GM04503 (cell line): ENCODE results near the gene SLC14A1.
"Not testable (repeated sequence)": the region's sequence is repeated elsewhere in the genome, so short reads cannot be mapped to it uniquely, and the experiment has no call there.

Source experiments
- DNase-seq: peaks from one replicate; pipeline ENCODE4 v3.0.0-alpha.2; 2012; ENCODE audit warnings: low read depth

The SLC14A1 gene

DNA sequence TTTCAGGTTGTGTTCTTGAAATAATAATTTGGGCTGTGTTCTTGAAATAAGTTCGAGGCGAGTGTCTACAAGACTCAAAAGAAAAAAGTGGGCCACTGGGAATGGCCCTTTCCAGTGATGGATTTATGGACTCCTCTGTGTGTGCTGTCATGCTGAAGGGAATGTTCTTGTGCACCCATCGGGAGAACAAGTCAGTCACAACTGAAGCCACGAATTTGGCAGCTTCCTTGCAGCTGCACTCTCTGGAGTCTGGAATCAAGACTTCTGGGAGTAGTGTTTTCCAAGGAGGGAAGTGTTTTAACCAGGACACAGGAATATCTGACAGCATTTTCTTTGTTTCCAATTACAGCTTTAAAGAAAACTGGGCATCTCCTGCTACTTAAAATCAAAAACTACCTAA, 620 bp downstream of the SLC14A1 start:
- DNase-seq: no peak

DNA sequence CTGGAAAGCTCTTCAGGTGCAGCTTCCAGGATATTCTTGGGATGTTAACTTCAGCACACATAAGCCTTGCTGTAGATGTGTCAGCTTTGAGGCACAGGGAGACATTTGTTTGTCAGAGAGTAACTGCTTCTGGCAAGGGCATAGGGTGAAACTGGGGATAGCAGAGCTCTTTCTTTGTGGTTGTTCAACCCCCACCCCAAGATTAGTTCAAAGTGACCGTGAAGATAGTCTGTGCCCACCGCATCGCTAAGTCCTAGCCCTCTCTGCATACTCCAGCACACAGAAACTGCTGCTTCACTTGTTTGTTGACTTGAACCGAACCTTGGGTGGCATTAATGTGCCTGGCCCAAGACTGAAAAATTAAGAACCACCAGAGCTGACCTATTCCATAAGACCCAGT, 1.4 kb downstream of the SLC14A1 start:
- no peak for DNase-seq

DNA sequence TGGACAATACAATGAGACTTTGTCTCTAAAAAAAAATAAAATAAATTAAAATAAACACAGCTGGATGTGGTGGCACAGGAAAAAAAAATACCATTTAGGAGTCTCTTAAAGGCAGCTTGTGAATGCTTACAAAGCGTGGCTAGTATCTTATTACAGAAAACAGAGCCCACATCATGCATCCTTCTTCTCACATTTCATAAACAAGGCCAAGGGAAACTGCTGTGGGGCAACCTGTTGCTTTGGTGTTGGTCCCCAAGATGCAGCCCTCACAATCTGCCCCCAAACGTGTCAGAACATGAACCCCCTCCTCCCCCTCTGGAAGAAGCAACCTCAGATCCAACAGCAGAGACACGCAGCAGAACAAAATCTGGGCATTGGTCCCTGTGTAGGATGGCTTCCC, 2.6 kb downstream of the SLC14A1 start:
- no peak for DNase-seq

DNA sequence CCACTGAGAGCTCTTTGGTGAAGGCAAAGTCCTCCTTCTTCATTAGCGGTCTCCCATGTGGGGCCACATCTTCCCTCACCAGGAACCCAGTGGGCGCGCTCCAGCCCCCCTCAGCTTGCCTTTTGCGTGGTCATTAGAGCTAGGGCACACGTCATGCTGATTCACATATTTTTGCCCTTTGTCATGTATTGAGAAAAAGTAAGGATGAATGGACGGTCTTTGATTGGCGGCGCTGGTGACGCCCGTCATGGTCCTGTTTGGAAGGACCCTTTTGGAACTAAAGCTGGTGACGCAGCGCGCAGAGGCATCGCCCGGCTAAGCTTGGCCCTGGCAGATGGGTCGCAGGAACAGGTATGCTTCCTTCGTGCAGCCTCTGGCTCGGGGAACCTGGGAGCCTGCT, 3.1 kb downstream of the SLC14A1 start:
- DNase-seq: no peak

DNA sequence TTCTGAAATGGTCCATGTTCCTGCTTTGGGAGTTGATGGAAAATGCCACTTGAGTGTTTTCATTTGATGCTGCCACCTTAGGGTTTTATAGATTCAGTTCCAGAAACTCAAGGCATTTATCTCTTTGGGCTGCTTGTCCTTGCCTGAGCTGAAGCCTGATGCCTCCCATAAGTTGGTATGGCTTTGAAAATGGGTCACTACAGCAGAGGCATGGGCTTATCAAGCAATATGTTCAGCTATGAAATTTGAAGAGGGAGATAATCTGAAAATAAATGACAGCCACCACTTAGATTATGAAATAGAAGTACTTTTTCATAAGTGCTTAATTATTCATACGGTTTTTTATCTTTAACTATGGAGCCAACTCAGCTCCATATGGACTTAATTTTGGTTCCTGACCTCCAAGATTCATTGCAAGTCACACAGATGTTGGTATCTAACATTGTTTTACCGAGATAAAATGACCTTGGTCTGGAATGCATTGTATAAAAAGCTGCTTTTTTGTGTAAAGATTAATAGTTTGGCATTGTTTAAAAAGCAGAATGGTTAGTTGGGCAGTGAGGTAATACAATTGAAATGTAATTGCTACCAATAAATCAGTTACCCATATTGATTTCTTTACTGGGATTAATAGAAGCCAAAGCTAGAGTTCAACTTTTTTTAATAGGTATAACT, 4.5 kb downstream of the SLC14A1 start:
- peak; percentile 45 for DNase-seq

DNA sequence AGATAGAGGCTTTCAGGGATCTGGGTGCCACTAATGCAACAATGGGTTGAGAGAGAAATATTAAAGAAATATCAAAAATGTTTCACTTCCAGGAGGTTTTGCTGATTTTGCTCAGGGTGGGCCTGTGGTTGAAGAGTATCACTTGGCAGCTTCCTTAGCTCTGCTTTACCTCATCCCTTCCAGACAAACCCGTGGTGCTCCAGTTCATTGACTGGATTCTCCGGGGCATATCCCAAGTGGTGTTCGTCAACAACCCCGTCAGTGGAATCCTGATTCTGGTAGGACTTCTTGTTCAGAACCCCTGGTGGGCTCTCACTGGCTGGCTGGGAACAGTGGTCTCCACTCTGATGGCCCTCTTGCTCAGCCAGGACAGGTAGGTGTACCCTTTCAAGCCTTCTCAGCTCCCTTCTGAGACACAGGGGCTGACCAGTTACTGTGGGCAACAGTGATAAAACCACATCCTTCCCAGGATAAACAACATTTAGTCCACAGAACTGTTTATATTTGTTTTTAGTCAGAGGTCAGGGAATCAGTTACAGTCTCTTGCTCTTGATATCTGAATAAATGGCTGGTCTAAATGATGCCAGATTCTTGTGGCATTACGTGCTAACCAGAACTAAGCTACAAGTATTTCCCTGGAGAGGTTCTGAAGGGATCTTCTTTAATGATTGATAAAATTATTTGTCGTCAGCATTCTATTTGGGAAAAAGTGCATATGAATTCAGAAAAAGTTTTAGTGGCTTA, 7.0 kb downstream of the SLC14A1 start:
- peak; percentile 53 for DNase-seq

DNA sequence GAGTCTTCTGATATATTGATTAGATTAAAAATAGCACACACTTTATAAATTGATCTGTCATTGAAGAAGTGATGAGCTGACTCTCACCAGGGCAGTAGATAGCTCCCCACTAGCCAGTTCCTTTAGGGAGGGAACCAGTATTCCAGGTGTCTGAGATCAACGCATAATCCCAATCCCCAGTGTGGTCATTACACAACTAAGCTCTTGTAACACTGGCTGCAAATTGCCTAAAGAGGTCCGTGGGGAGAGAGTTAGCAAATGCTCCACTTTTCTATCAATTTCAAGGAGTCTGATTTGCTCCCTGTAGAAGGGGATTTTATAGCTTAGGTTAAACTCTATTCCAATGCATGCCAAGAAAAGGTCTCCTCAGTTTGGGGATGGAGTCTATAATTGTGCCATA, 7.7 kb downstream of the SLC14A1 start:
- no peak for DNase-seq

DNA sequence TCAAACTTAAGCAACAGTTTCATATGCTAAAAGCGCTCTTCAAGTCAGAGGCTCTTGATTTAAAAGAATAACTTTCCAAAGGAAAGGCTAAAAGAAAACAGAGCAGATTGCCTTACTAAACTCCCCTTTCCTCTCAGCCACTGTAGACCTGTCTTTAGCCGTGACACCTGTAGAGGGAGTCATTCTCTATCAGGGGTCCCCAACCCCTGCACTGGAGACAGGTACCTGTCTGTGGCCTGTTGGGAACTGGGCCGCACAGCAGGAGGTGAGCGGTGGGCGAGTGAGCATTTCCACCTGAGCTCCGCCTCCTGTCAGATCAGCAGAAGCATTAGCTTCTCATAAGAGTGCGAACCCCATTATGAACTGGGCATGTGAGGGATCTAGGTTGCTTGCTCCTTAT, 9.6 kb downstream of the SLC14A1 start:
- DNase-seq: no peak

DNA sequence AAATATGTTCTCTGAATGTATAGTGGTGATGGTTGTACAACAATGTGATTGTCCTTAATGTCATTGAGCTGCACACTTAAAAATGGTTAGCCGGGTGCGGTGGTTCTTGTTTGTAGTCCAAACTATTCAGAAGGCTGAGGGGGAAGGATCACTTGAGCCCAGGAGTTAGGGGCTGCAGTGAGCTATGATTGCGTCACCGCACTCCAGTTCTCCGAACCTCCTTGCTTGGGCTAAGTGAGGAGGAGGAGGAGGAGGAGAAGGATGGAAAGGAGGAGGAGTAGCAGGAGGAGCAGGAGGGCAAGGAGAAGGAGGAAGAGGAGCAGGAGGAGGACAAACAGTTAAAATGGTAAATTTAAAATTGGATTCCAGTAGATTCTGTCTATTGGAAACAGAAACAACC, 10.5 kb downstream of the SLC14A1 start:
- no peak for DNase-seq

DNA sequence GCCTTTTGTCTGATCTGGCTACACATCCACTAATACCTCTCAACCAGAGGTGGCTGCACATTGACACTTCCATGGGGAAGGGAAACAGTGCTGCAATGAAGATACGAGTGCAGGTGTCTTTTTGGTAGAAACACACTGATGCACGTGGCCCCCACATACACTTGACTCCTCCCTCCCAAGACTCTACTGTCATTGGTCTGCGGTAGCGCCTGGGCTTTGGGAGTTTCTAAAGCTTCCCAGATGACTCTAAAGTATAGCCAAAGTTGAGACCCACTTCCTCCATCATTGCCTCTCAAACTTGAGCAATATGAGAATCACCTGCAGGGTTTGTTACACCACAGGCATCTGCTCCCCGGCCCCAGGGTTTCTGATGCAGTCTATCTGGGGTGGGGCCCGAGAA, 11.0 kb downstream of the SLC14A1 start:
- DNase-seq: no peak

DNA sequence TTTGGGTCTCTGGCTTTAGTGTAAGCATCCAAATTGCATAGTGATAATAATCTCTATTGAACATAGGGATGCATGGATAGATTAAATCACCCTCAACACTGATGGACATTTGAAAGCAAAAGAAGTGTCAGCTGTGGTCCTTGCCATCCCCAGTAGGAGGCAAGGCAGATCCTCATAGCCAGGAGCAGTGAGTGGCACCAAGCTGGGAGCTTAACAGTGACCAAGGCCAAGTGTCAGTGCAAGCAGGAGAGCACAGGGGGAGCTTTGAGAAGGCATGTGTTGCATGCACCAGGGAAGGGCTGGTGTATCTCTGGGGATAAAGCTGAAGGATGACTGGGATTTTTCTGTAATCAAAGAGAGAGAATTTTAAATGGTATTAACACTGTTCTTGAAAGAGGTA, 14.7 kb downstream of the SLC14A1 start:
- DNase-seq: no peak

DNA sequence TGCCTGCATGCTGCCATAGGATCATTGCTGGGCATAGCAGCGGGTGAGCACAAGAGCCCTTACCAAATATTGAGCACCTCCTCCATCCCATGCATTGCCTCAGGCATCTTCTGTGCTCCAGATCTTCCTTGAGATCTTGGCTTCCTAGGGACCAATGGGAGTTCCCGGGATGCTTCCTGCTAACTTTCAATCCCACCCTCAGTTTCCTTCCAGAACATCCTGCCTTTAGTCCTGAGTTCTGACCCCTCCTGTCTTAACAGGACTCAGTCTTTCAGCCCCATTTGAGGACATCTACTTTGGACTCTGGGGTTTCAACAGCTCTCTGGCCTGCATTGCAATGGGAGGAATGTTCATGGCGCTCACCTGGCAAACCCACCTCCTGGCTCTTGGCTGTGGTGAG, 15.3 kb downstream of the SLC14A1 start:
- no peak for DNase-seq

DNA sequence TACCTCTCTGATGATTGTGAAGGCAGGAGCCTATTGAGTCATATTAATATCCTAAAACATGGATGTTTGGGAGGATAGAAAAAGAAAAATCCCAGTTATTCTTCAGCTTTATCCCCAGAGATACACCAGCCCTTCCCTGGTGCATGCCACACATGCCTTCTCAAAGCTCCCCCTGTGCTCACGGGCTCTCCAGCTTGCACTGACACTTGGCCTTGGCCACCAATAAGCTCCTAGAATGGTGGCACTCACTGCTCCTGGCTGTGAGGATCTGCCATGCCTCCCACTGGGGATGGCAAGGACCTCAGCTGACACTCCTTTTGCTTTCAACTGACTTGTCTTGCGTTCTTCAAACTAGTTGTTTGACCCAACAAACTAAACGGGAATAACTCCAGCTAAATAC, 15.9 kb downstream of the SLC14A1 start:
- DNase-seq: no peak

DNA sequence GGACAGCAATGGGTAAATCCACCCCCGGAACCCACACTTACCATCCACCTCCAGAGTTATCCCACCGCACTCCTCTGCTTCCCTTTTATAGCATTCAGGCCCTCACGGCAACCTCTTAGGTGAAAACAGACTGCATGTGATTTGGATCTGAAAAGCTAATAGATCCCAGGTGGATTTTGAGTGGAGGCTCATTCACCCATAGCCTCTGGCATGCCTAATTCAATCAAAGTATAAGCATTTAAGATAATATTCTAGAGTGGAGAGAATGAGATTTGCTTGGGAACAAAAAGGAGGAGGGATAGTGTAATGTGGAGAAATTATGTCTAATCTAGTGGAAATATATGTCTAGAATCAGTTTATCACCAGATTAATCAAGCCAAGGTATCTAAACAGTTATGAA, 17.1 kb downstream of the SLC14A1 start:
- no peak for DNase-seq

DNA sequence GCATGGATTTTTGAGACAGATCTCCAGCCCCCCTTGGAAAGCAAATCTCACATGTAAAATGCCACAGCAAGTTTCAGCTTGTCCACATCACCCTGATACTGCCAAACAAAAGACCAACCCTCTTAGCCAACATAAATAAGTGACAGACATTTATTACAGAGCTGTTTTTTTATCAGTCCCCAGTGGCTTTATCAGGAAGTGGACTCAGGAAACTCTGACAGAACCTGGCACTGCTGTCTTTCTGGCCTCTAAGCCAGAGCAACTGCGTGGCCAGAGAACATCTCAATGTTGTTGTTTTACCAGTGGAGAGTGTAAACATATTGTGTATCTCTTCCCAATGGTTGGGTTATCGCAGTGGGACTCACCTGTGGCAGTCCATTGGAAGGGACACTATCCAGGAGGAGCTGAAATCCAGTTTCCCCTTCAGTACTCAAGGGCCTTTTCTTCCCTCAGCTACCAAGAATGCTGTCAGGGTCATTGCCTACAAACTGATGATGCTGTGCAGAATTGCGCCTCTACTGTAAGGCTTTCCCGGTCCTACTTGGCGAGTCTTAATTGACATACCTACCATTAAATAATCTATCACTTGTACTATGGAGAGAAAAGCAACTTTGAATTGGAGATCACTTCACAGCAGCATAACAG, 22.0 kb downstream of the SLC14A1 start:
- no peak for DNase-seq

DNA sequence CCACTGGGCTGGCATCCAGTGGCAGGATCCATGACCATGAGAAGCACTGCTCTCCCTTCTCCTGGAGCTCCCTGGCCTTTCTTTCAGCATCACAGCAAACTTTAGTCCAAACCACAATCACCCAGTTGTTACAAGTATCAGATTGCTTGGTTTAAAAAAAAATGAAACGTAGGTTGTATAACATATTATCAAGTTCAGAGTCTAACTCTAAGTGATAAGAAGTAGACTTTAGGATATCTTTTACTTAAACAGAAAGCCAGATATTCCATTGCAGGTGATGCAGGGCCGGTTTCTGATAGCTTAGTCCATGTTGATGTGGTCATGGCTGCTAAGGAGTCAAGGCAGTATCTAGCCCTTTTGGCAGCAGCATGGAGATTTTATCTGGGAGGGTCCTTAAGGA, 24.5 kb downstream of the SLC14A1 start:
- no peak for DNase-seq

DNA sequence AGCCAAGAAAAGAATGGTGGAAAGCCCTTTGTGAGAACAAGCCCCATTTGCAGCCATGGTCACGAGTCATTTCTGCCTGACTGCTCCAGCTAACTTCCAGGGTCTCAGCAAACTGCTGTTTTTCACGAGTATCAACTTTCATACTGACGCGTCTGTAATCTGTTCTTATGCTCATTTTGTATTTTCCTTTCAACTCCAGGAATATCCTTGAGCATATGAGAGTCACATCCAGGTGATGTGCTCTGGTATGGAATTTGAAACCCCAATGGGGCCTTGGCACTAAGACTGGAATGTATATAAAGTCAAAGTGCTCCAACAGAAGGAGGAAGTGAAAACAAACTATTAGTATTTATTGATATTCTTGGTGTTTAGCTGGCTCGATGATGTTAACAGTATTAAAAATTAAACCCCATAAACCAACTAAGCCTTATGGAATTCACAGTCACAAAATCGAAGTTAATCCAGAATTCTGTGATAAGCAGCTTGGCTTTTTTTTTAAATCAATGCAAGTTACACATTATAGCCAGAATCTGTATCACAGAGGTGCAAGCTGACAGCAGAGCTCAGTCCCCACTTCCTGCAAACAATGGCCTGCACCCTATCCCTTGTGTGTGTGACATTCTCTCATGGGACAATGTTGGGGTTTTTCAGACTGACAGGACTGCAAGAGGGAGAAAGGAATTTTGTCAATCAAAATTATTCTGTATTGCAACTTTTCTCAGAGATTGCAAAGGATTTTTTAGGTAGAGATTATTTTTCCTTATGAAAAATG, 26.1 kb downstream of the SLC14A1 start:
- DNase-seq: no peak

DNA sequence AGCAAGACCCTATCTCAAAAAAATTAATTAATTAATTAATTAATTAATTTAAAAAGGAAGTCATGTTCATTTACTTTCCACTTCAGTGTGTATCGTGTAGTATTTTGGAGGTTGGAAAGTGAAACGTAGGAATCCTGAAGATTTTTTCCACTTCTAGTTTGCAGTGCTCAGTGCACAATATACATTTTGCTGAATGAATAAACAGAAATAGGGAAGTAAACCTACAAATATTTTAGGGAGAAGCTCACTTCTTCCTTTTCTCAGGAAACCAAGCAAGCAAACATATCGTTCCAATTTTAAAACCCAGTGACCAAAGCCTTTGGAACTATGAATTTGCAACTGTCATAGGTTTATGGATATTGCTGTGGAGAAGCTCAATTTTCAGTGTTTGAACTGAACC, 27.8 kb downstream of the SLC14A1 start:
- no peak for DNase-seq

DNA sequence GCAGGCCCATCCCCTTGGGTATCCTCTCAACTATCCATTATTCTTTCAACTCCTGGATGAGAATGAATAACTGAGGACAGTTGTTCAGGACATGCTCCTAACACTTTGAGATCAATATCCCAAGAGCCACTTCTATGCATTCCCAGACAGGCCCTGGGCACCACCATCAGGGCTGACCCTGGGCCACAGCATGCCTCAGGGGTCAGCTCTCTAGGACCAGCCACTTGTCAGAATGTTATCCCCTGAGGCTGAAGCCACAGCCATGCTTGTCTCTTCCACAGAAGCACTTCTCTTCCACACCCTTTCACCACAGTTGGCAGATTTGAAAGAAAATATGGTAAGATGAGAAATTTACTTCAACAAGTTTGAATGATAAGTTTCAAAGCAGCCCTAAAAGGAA, 28.7 kb downstream of the SLC14A1 start:
- DNase-seq: no peak

DNA sequence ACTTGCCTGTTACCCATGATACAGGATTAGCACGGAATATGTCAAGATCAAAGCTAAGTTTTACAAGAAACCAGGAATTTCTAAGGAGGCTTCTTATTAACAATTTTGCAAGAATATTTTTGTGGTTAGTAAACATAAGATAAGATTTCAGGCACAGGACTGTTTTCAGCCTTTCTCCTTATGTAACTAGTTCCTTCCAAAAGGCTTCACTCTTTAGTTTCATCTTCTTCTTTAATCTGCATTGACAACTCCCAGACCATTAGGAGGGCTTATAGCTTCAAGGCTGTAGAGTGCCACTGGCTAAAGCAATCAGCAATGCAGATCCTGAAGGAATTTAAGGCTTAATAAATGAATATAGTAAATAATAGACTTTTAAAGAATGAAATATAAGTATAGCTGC, 29.3 kb downstream of the SLC14A1 start:
- DNase-seq: no peak

DNA sequence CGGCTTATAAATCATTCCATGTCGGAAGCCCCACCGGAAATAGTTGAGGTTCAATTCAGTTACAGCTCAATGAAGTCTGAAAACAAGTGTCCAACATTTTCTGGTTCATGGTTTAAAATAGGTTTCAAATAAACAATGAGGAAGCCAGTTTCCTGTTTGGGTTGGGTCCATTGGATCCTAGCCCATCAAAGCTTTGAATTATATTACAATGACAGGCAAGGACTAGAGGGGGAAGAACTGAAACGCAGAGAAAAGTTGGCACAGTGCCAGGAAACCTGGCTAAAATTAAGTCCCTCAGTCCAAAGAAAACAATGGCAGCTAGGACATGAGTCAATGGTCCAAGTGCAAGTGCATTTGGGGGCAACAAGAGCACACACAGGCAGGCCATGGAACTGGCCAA, 32.0 kb downstream of the SLC14A1 start:
- no peak for DNase-seq

DNA sequence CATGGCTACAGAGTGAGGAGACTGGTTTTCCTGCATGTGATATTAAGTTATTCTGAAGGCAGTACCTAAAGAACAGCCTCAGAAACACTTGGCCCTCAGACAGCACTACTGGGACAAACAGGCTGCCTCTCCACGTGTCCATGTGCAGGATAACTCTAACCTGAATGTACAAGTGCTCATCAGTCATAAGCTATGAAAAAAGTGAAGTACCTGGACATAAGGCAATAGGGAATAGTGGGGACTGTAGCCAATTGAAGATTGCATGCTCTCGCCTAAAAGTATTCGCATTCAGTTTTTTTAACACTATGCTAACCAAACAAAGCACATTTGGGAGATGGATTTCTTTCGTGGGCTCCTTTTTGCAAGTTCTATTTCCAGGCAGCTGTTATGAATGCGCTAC, 33.0 kb downstream of the SLC14A1 start:
- no peak for DNase-seq

DNA sequence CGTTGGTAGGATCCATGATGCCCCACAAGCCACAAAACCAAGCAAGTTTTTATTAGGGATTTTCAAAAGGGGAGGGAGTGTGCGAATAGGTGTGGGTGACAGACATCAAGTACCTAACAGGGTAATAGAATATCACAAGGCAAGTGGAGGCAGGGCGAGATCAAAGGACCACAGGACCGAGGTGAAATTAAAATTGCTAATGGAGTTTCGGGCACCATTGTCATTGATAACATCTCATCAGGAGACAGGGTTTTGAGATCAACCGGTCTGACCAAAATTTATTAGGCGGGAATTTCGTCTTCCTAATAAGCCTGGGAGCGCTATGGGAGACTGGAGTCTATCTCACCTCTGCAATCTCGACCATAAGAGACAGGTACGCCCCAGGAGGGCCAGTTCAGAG, 33.7 kb downstream of the SLC14A1 start:
- not testable (repeated sequence) for DNase-seq
